H1 (cell line): ENCODE measurements around the gene HIVEP2. TPM values are rescaled to one million over a fixed set of nuclear protein-coding genes. Genes with fewer than 3 reads are reported as not detected.

Source experiments
- CTCF ChIA-PET: fragments of 300-600 bp; sonication (Branson Sonifier 250); formaldehyde crosslinking; loops from one replicate; lab custom pipeline; 2021; ENCODE audit not compliant: partially characterized antibody; lab: Charles Lee
- POLR2A ChIA-PET: fragments of 300-600 bp; sonication (Branson Sonifier 250); formaldehyde crosslinking; loops from one replicate; lab custom pipeline; 2021; ENCODE audit warnings: inconsistent platforms; ENCODE audit not compliant: partially characterized antibody; lab: Charles Lee
- DNase-seq, 2 experiments: peaks; one replicate each; pipeline versions ENCODE4 v3.0.0 to v3.0.0-alpha.2; 2010 to 2022; ENCODE audit warnings: low spot score in 2 of 2, low read depth in 1 of 2, mixed read lengths in 1 of 2
- FAIRE-seq: peaks from 2 replicates; lab custom pipeline; 2011; peaks lifted over from hg19 to GRCh38; lab: Jason Lieb, UNC
- H2AFZ ChIP-seq: 2 replicates; pipeline ENCODE4 v1.8.1; 2012; ENCODE audit warnings: low read length, inconsistent platforms
- H2AK5ac ChIP-seq: 2 replicates; pipeline ENCODE4 v1.6.1; 2013; ENCODE audit warnings: low read depth, low read length
- H2BK120ac ChIP-seq: replicated peaks from 2 replicates; pipeline ENCODE3; 2013; ENCODE audit warnings: low read depth, low read length, inconsistent platforms
- H2BK12ac ChIP-seq: 2 replicates; pipeline ENCODE4 v1.6.1; 2013; ENCODE audit warnings: low read depth, low read length
- H2BK15ac ChIP-seq: 2 replicates; pipeline ENCODE4 v1.6.1; 2013; ENCODE audit warnings: low read length
- H2BK20ac ChIP-seq: 2 replicates; pipeline ENCODE4 v1.6.1; 2013; ENCODE audit warnings: low read length
- H2BK5ac ChIP-seq: 2 replicates; pipeline ENCODE4 v1.6.1; 2013; ENCODE audit warnings: low read depth, low read length
- H3K14ac ChIP-seq: 2 replicates; pipeline ENCODE4 v1.6.1; 2013; ENCODE audit warnings: inconsistent platforms; ENCODE audit not compliant: insufficient read length
- H3K18ac ChIP-seq: 2 replicates; pipeline ENCODE4 v1.6.1; 2013; ENCODE audit warnings: low read length; ENCODE audit errors: extremely low read depth
- H3K23ac ChIP-seq: 2 replicates; pipeline ENCODE4 v1.6.1; 2013; ENCODE audit warnings: inconsistent platforms; ENCODE audit not compliant: insufficient read length
- H3K23me2 ChIP-seq: 2 replicates; pipeline ENCODE4 v1.6.1; 2013; ENCODE audit warnings: low read depth, low read length
- H3K27ac ChIP-seq: 2 replicates; pipeline ENCODE4 v1.6.1; 2011; ENCODE audit warnings: low read depth, low read length, inconsistent platforms
- H3K27me3 ChIP-seq, 4 experiments: replicated peaks in 1 of 4; 1 replicate in 1 of 4; 2 replicates in 3 of 4; pipeline versions ENCODE4 v1.6.1 to v1.8.1; 2011 to 2013; ENCODE audit warnings: low read length in 3 of 4, mild to moderate bottlenecking in 3 of 4, inconsistent platforms in 2 of 4, mixed read lengths in 2 of 4, moderate library complexity in 1 of 4; ENCODE audit not compliant: control insufficient read depth in 3 of 4, insufficient read depth in 3 of 4; ENCODE audit errors: extremely low read depth in 1 of 4
- H3K36me3 ChIP-seq, 4 experiments: 2 replicates each; pipeline versions ENCODE4 v1.6.1 to v1.8.1; 2011 to 2013; ENCODE audit warnings: mild to moderate bottlenecking in 4 of 4, low read length in 3 of 4, moderate library complexity in 2 of 4, control low read depth in 1 of 4, inconsistent platforms in 1 of 4; ENCODE audit not compliant: insufficient read depth in 4 of 4, control insufficient read depth in 2 of 4
- H3K4ac ChIP-seq: replicated peaks from 2 replicates; pipeline ENCODE3; 2013; ENCODE audit warnings: low read length, low read depth, mixed read lengths, inconsistent platforms; ENCODE audit not compliant: insufficient read length
- H3K4me1 ChIP-seq, 4 experiments: replicated peaks in 1 of 4; 1 replicate in 1 of 4; 2 replicates in 3 of 4; pipeline versions ENCODE4 v1.6.1 to v1.8.1; 2011 to 2013; ENCODE audit warnings: low read length in 3 of 4, inconsistent platforms in 2 of 4, mixed read lengths in 1 of 4; ENCODE audit not compliant: insufficient read depth in 4 of 4, control insufficient read depth in 3 of 4
- H3K4me2 ChIP-seq, 2 experiments: 2 replicates each; pipeline versions ENCODE4 v1.6.1 to v1.8.1; 2011 to 2013; ENCODE audit warnings: low read depth in 2 of 2, low read length in 2 of 2, control low read depth in 1 of 2, inconsistent platforms in 1 of 2, mild to moderate bottlenecking in 1 of 2; ENCODE audit not compliant: insufficient read depth in 1 of 2
- H3K4me3 ChIP-seq, 4 experiments: fragments of 200-600, 300-600 bp in 1 of 4; sonication (generic), shearing (Covaris generic), sonication (Bioruptor Twin) in 1 of 4; 2 replicates each; pipeline versions ENCODE4 v1.5.1 to v1.8.1; 2011 to 2016; ENCODE audit warnings: low read length in 4 of 4, low read depth in 3 of 4, control low read depth in 2 of 4, inconsistent platforms in 2 of 4, mild to moderate bottlenecking in 2 of 4, mixed read lengths in 1 of 4, moderate library complexity in 1 of 4; ENCODE audit not compliant: insufficient read depth in 2 of 4; ENCODE audit errors: extremely low read depth in 1 of 4
- H3K56ac ChIP-seq: replicated peaks from 2 replicates; pipeline ENCODE3; 2013; ENCODE audit warnings: low read depth, mild to moderate bottlenecking, mixed read lengths, low read length, inconsistent platforms; ENCODE audit not compliant: insufficient read length
- H3K79me1 ChIP-seq: 2 replicates; pipeline ENCODE4 v1.6.1; 2013; ENCODE audit warnings: low read depth, low read length, control low read depth
- H3K79me2 ChIP-seq, 2 experiments: 2 replicates each; pipeline versions ENCODE4 v1.6.1 to v1.8.1; 2012 to 2013; ENCODE audit warnings: low read length in 2 of 2, mild to moderate bottlenecking in 2 of 2, inconsistent platforms in 1 of 2; ENCODE audit not compliant: insufficient read depth in 2 of 2, control insufficient read depth in 1 of 2
- H3K9ac ChIP-seq, 4 experiments: replicated peaks in 1 of 4; 1 replicate in 1 of 4; 2 replicates in 3 of 4; pipeline versions ENCODE4 v1.6.1 to v1.8.1; 2011 to 2013; ENCODE audit warnings: low read depth in 3 of 4, low read length in 3 of 4, control low read depth in 2 of 4, mild to moderate bottlenecking in 2 of 4, moderate library complexity in 2 of 4, inconsistent platforms in 1 of 4; ENCODE audit errors: extremely low read depth in 1 of 4
- H3K9me3 ChIP-seq, 2 experiments: 2 replicates each; pipeline versions ENCODE4 v1.6.1 to v1.8.1; 2012 to 2013; ENCODE audit warnings: mild to moderate bottlenecking in 2 of 2, moderate library complexity in 2 of 2, control low read depth in 1 of 2, inconsistent platforms in 1 of 2, low read depth in 1 of 2, low read length in 1 of 2, mixed read lengths in 1 of 2; ENCODE audit not compliant: insufficient read depth in 2 of 2
- H4K20me1 ChIP-seq, 2 experiments: replicated peaks in 1 of 2; 2 replicates each; pipeline versions ENCODE3 to v1.8.1; 2011 to 2013; ENCODE audit warnings: inconsistent platforms in 2 of 2, low read length in 2 of 2, mild to moderate bottlenecking in 1 of 2; ENCODE audit not compliant: insufficient read depth in 2 of 2, control insufficient read depth in 1 of 2
- H4K5ac ChIP-seq: 2 replicates; pipeline ENCODE4 v1.6.1; 2013; ENCODE audit warnings: low read length, low read depth, mixed read lengths, inconsistent platforms; ENCODE audit not compliant: insufficient read length
- H4K8ac ChIP-seq: 2 replicates; pipeline ENCODE4 v1.8.0; 2013; ENCODE audit warnings: mild to moderate bottlenecking, moderate library complexity, low read length, inconsistent platforms; ENCODE audit not compliant: insufficient read depth; ENCODE audit errors: extremely low read depth
- H4K91ac ChIP-seq: replicated peaks from 2 replicates; pipeline ENCODE3; 2013; ENCODE audit warnings: low read length, mixed read lengths, inconsistent platforms; ENCODE audit not compliant: insufficient read length
- WGBS, 2 experiments: shearing (Covaris generic) in 1 of 2; methylation state at CpG; one replicate each; pipeline versions ENCODE4 v1.1.6 to v1.1.7; 2013 to 2015; ENCODE audit warnings: low lambda C conversion rate in 2 of 2, mixed read lengths in 2 of 2, inconsistent platforms in 1 of 2, low coverage in 1 of 2, missing lambda C conversion rate in 1 of 2; ENCODE audit not compliant: insufficient replicate concordance in 2 of 2, insufficient coverage in 1 of 2, insufficient read length in 1 of 2; ENCODE audit errors: extremely low coverage in 1 of 2, missing lambda C conversion rate in 1 of 2; 5-methylcytosine and 5-hydroxymethylcytosine counted together
- polyA plus RNA-seq, 7 experiments: library from polyadenylated mRNA; depleted of rRNA in 3 of 7; stranded (reverse) in 5 of 7; unstranded in 2 of 7; fragments of >200 nt in 5 of 7; fragments of 200-250 nt in 2 of 7; gene quantifications; 1 replicate in 5 of 7; 2 replicates in 1 of 7; 4 replicates in 1 of 7; pipeline versions ENCODE4 v1.2.1 to v1.2.3, GENCODE V29; 2011 to 2013; ENCODE audit warnings: missing spikeins in 2 of 7, mixed read lengths in 2 of 7
- total RNA-seq: library from RNA; stranded (reverse); fragmentation: NEBNext Ultra II Directional; extraction: Animal tissue kit (Norgen Biotek cat#: 25700); gene quantifications from 2 replicates; pipeline ENCODE4 v1.2.1, GENCODE V29; 2021
- TF ChIP-seq, protein P1 (sequence below): IDR thresholded peaks from 2 replicates; pipeline ENCODE4 v1.6.1; 2011; ENCODE audit warnings: low read depth, mild to moderate bottlenecking, low read length; ENCODE audit not compliant: insufficient read depth

HIVEP2 gene
- total and polyA plus RNA-seq, 2 of the 8 experiments (the other 6 are each of a cell fraction or from before 2014, with no cell fraction given): 2.2 to 6.1 TPM

DNA sequence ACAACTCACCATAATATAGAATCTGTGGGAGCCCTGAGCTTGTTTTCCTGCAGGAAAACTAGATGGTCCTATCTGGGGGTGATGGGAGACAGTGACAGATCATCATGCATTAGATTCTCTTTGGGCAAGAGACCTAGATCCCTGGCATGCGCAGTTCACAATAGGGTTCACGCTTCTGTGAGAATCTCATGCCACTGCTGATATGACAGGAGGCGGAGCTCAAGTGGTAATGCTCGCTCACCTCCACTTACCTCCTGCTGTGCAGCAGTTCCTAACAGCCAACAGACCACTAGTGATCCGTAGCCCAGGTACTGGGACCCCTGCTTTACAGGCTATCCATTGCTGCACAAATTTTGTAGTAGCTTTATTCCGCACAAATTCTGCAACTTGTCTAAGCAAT, 84.5 kb downstream of the HIVEP2 start:
- Histone ChIP-seq H3K36me3 (no peaks in the 10 kb centered on the region), H2AK5ac (no peak overlapping the region), H2BK5ac (no peak overlapping the region), H4K20me1 (no peaks in the 10 kb centered on the region), H3K14ac (no peak overlapping the region), H2BK20ac (no peak overlapping the region), H3K4me3 (no peak overlapping the region), H3K79me2 (no peaks in the 10 kb centered on the region), H2AFZ (no peak overlapping the region), H3K4me1 (peaks cover 4 to 10% (median 7%) of the 10 kb centered on the region in 4 experiments), H3K23me2 (no peaks in the 10 kb centered on the region), H3K4ac (no peak overlapping the region), H3K79me1 (no peaks in the 10 kb centered on the region), H2BK15ac (no peak overlapping the region), H4K91ac (no peak overlapping the region), H4K5ac (no peak overlapping the region), H3K56ac (no peak overlapping the region), H3K9me3 (no peaks in the 10 kb centered on the region), H2BK12ac (no peak overlapping the region), H3K18ac (no peak overlapping the region), H3K9ac (no peak overlapping the region), H3K4me2 (no peak overlapping the region), H3K27me3 (no peaks in the 10 kb centered on the region), H3K23ac (no peak overlapping the region), H4K8ac (no peak overlapping the region), H2BK120ac (no peak overlapping the region), H3K27ac (no peak overlapping the region)
- DNase-seq: no peak
- no peak for FAIRE-seq
- ChIA-PET POLR2A (no interaction called here), CTCF (interaction anchor here (0.8 kb wide), 1 partner anchor 419 kb away, joined by 3 read pairs; no protein-coding TSS in a partner anchor)
- TF ChIP-seq, protein P1, sequence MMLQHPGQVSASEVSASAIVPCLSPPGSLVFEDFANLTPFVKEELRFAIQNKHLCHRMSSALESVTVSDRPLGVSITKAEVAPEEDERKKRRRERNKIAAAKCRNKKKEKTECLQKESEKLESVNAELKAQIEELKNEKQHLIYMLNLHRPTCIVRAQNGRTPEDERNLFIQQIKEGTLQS: no peak
- WGBS, 2 experiments: 99% methylated on average over 6 of the region's 6 CpGs; no CpG with 5 or more reads in 1 of the 2 experiments
